IPS-18a (cell line): ENCODE data around the gene UBL4A.

Source experiments
- H3K27ac ChIP-seq: one replicate; pipeline ENCODE4 v1.5.1; 2013; ENCODE audit warnings: low read length
- H3K27me3 ChIP-seq: one replicate; pipeline ENCODE4 v1.6.1; 2013; ENCODE audit warnings: mild to moderate bottlenecking, low read length; ENCODE audit not compliant: control insufficient read depth, insufficient read depth
- H3K36me3 ChIP-seq: one replicate; pipeline ENCODE4 v1.6.1; 2013; ENCODE audit warnings: low read depth, low read length; ENCODE audit not compliant: control insufficient read depth
- H3K4me1 ChIP-seq: one replicate; pipeline ENCODE4 v1.6.1; 2013; ENCODE audit warnings: low read depth, low read length; ENCODE audit not compliant: control insufficient read depth
- H3K4me3 ChIP-seq: one replicate; pipeline ENCODE4 v1.5.1; 2013; ENCODE audit warnings: low read length
- H3K9ac ChIP-seq: one replicate; pipeline ENCODE4 v1.6.1; 2013; ENCODE audit warnings: mild to moderate bottlenecking, low read length, moderate library complexity
- H3K9me3 ChIP-seq: one replicate; pipeline ENCODE4 v1.6.1; 2013; ENCODE audit warnings: low read depth, low read length; ENCODE audit not compliant: control insufficient read depth

Gene UBL4A

DNA sequence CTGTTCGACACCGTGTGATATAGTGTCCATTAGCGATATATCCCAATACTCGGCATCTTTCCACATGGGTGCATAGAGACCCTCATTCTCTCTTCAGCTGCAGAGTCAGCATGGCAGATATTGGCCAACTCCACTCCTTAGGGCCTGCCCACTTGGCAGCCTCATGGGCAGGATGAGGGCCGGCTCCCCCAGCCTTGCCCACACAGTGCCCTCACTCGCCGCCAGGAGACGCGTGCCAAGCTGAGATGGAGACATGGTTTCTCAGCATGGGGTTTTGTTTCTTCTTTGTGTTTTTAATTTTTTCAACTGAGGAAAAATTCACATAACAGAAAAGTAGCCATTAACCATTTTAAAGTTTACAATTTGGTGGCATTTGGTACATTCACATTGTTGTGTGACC, 33.6 kb downstream of the UBL4A start:
- H3K36me3 ChIP-seq: peaks cover 14% of the 10 kb centered on the region
- no peak overlapping the region for H3K27ac ChIP-seq
- peaks cover 5% of the 10 kb centered on the region for H3K27me3 ChIP-seq
- peaks cover 9% of the 10 kb centered on the region for H3K9me3 ChIP-seq
- H3K4me1 ChIP-seq: no peaks in the 10 kb centered on the region
- H3K9ac ChIP-seq: no peak overlapping the region
- H3K4me3 ChIP-seq: no peak overlapping the region

GRCh38 chrX:154450312-154450711, 36.1 kb downstream of the UBL4A start:
- Histone ChIP-seq H3K4me3 (no peak overlapping the region), H3K27ac (no peak overlapping the region), H3K4me1 (no peaks in the 10 kb centered on the region), H3K9me3 (peaks cover 5% of the 10 kb centered on the region), H3K9ac (no peak overlapping the region), H3K27me3 (no peaks in the 10 kb centered on the region), H3K36me3 (peaks cover 14% of the 10 kb centered on the region)

- no peaks in the 10 kb centered on the region for H3K27me3 ChIP-seq
These were observed 36.8 kb downstream of the UBL4A start for GRCh38 chrX:154449618-154450017.

DNA sequence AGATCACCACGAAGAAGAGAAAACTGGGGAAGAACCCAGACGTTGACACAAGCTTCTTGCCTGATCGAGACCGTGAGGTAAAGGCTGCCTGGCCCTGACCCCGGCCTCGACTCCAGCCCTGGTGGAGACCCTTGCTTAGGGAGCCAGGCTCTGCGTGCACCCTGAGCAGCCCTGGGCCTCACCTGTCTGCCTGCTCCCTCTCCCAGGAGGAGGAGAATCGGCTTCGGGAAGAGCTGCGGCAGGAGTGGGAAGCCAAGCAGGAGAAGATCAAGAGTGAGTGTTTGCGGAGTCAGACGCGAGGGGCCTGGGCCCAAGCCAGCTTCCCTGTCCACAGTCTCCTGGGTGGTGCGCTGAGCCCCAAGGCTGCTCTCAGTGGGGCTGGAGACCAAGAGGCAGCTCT, 37.9 kb downstream of the UBL4A start:
- H3K36me3 ChIP-seq: peaks cover 14% of the 10 kb centered on the region
- H3K4me3 ChIP-seq: no peak overlapping the region
- no peak overlapping the region for H3K9ac ChIP-seq
- H3K27me3 ChIP-seq: no peaks in the 10 kb centered on the region
- no peak overlapping the region for H3K27ac ChIP-seq
- H3K9me3 ChIP-seq: peaks cover 5% of the 10 kb centered on the region
- no peaks in the 10 kb centered on the region for H3K4me1 ChIP-seq

More at GRCh38 chrX:154449618-154450017, 36.8 kb downstream of the UBL4A start:
- H3K36me3 ChIP-seq: peaks cover 14% of the 10 kb centered on the region
- no peak overlapping the region for H3K27ac ChIP-seq
- no peaks in the 10 kb centered on the region for H3K4me1 ChIP-seq
- H3K9ac ChIP-seq: no peak overlapping the region
- H3K9me3 ChIP-seq: peaks cover 5% of the 10 kb centered on the region
- H3K4me3 ChIP-seq: no peak overlapping the region

DNA sequence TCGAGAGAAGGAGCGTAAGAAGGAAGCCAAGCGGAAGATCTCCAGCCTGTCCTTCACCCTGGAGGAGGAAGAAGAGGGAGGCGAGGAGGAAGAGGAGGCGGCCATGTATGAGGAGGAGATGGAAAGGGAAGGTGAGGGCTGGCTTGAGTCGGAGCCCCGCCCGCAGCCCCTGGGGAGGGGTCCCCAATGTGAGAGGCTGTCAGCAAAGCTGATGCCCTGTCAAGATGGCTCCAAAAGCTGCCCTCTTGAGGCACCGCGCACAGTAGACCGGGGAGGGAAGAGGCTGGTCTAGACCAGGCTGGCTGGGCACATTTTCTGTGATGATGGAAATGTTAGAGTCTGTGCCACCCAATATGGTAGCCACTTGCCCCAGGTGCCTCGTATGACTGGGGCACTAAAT, 40.0 kb downstream of the UBL4A start:
- Histone ChIP-seq H3K36me3 (peaks cover 21% of the 10 kb centered on the region), H3K27me3 (no peaks in the 10 kb centered on the region)

GRCh38 chrX:154445776-154446175, 40.6 kb downstream of the UBL4A start:
- Histone ChIP-seq H3K36me3 (peaks cover 22% of the 10 kb centered on the region), H3K9ac (no peak overlapping the region)

More for the DNA sequence above, 40.0 kb downstream of the UBL4A start:
- Histone ChIP-seq H3K4me3 (no peak overlapping the region), H3K4me1 (no peaks in the 10 kb centered on the region), H3K9me3 (no peaks in the 10 kb centered on the region), H3K9ac (no peak overlapping the region), H3K27ac (no peak overlapping the region)

DNA sequence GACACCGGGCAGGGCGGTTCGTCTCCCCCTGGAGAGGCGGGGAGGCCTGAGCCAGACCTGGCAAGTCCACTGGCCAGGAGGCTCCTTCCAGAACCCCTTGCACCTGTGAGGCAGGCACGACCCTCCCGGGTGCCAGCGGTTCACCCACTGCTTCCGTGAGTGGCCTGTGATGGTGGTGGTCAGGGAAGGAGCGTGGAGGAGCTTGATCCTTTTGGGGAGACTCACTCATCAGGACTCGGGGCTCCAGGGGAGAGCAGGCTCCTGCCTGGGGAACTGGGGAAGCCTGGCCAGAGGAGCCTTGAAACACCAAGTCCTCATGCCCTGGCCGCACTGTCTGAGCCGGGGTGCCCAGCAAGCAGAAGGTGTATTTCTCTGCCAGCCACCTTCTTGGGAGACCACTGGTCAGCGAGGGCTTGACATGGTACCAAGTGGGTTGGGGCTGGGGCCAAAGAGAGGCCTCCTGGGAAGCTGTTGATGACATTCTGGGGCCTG, 41.6 kb downstream of the UBL4A start:
- Histone ChIP-seq H3K27ac (no peak overlapping the region), H3K9ac (no peak overlapping the region), H3K36me3 (peaks cover 15% of the 10 kb centered on the region), H3K27me3 (no peaks in the 10 kb centered on the region), H3K4me1 (no peaks in the 10 kb centered on the region), H3K9me3 (no peaks in the 10 kb centered on the region), H3K4me3 (peak overlapping the region; percentile 37)

More at GRCh38 chrX:154445776-154446175, 40.6 kb downstream of the UBL4A start:
- H3K4me1 ChIP-seq: no peaks in the 10 kb centered on the region
- no peaks in the 10 kb centered on the region for H3K27me3 ChIP-seq
- H3K4me3 ChIP-seq: no peak overlapping the region
- no peaks in the 10 kb centered on the region for H3K9me3 ChIP-seq
- H3K27ac ChIP-seq: no peak overlapping the region

DNA sequence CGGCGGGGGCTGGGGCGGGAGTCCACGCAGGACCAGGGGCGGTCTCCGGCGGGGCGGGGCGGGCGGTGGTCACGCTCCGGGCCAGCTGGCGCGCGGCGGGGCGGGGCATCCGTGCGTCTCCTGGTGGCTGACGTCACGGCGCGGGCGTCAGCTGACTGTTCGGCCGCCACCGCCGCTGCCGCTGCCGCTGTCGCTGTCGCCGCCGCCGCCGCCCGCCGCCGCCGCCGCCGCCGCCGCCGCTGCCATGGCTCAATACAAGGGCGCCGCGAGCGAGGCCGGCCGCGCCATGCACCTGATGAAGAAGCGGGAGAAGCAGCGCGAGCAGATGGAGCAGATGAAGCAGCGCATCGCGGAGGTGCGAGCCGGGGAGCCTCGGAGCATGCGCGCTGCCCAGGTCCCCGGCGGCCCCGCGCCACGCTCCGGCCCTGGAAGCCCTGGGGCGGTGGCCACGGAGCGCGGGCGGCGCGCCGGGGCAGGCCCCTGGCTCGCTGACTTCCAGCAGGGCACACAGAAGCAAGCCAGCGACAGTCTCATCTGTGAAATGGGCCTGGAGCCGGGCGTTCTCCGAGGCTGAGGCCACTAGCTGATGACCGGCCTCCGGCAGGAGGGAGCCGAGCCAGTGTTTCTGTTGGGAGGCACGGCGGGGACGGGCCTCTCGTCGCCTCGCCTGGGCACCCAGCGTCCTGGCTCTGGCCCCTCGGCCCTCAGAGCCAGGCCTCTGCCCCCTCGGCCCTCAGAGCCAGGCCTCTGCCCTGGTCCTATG, 42.2 kb downstream of the UBL4A start, which contains the start of gene FAM50A:
FAM50A (plus strand) TSS at position 150 of the 763 bp plus-strand sequence; CDS start at position 245, 95 bp downstream.
- Histone ChIP-seq H3K27me3 (no peaks in the 10 kb centered on the region), H3K9me3 (no peaks in the 10 kb centered on the region), H3K36me3 (peaks cover 11% of the 10 kb centered on the region), H3K9ac (no peak within 1 kb of the TSS), H3K27ac (no peak within 1 kb of the TSS), H3K4me3 (peak within 1 kb of the TSS; percentile 37), H3K4me1 (no peaks in the 10 kb centered on the region)

GRCh38 chrX:154443479-154443910, 42.9 kb downstream of the UBL4A start:
- Histone ChIP-seq H3K9me3 (no peaks in the 10 kb centered on the region), H3K27ac (no peak overlapping the region), H3K9ac (no peak overlapping the region)

GRCh38 chrX:154441984-154442707, 44.3 kb downstream of the UBL4A start:
- Histone ChIP-seq H3K36me3 (peaks cover 11% of the 10 kb centered on the region), H3K9me3 (no peaks in the 10 kb centered on the region), H3K9ac (no peak overlapping the region), H3K4me3 (no peak overlapping the region), H3K4me1 (no peaks in the 10 kb centered on the region), H3K27me3 (no peaks in the 10 kb centered on the region), H3K27ac (no peak overlapping the region)

More at GRCh38 chrX:154443479-154443910, 42.9 kb downstream of the UBL4A start:
- H3K27me3 ChIP-seq: no peaks in the 10 kb centered on the region
- H3K4me1 ChIP-seq: no peaks in the 10 kb centered on the region
- H3K36me3 ChIP-seq: peaks cover 11% of the 10 kb centered on the region
- peak overlapping the region; percentile 21 for H3K4me3 ChIP-seq

DNA sequence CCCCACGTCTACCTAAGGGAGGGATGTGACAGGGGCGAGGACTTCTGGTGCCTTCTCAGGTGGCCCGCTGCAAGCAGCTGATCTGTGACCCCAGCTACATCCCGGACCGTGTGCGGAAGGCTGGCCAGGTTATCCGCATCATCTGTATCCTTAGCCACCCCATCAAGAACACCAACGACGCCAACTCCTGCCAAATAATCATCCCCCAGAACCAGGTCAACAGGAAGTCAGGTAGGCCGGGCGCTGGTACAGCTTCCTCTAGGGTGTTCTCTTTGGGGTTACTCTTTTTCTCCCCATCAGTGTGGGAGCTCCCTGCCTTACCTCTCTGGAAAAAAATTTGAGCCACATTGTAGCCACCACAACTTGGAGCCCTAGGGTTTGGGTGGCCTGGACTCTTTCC, 44.9 kb downstream of the UBL4A start:
- no peaks in the 10 kb centered on the region for H3K9me3 ChIP-seq
- H3K27ac ChIP-seq: no peak overlapping the region
- H3K4me1 ChIP-seq: no peaks in the 10 kb centered on the region
- H3K36me3 ChIP-seq: peaks cover 11% of the 10 kb centered on the region
- no peaks in the 10 kb centered on the region for H3K27me3 ChIP-seq
- no peak overlapping the region for H3K9ac ChIP-seq
- H3K4me3 ChIP-seq: no peak overlapping the region
